GM21390 (cell line): ENCODE measurements around the gene CHTOP.

ENCODE experiments used
- ATAC-seq: cut with Tn5 transposase; IDR thresholded peaks from one replicate; pipeline ENCODE4 v1.9.1; 2021; ENCODE audit not compliant: unreplicated experiment

The CHTOP gene

DNA sequence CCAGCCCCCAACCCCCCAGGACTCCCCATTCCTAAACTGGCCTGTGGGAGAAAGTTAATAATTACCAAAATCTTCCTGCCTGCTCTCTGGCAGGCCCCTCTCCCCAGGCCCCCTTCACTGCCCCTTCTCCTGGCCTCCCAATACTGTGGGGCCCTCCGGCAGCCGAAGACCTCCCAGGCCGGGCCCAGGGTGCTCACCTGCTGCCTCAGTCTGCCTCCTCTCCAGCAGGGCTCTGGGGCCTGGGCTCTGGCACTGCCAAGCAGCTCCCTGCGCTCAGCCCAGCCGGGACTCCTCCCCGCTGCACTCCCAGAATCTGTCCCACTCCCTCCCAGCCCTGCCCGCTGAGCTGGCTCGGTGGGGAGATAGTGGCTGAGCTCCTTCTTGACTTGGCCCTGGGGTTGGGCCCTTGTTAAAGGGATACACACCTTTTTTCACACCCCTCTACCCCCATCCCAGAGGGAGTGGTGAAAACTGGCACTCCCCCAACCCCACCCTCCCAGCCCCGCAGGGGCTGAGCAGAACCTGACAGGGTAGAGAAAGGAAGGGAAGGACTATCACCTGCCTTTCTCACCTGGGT lies 21.0 kb upstream of the CHTOP start, which contains the start of gene S100A16:
S100A16 (minus strand) TSS at position 383 of the 577 bp plus-strand sequence. CDS start 4,986 bp downstream, outside the sequence.
- no peak for ATAC-seq

DNA sequence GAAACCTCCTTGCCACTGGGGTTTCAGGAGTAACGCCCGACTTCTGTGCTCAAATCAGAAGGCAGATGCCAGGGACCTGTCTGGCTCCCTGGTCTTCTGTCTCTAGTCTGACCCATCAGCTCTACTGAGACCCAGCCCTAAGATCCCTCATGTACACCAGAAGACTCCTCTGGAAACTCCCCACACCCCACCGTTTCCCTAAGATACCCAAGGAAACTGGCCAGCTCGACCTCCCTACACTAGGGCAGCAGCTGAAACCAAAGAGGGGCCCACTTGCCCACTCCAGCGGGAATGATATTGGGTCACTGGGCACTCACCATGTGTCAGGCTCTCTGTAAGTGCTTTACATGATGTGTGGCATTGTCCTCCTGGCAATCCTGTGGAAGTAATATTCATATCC lies 20.5 kb upstream of the CHTOP start:
- ATAC-seq: no peak

DNA sequence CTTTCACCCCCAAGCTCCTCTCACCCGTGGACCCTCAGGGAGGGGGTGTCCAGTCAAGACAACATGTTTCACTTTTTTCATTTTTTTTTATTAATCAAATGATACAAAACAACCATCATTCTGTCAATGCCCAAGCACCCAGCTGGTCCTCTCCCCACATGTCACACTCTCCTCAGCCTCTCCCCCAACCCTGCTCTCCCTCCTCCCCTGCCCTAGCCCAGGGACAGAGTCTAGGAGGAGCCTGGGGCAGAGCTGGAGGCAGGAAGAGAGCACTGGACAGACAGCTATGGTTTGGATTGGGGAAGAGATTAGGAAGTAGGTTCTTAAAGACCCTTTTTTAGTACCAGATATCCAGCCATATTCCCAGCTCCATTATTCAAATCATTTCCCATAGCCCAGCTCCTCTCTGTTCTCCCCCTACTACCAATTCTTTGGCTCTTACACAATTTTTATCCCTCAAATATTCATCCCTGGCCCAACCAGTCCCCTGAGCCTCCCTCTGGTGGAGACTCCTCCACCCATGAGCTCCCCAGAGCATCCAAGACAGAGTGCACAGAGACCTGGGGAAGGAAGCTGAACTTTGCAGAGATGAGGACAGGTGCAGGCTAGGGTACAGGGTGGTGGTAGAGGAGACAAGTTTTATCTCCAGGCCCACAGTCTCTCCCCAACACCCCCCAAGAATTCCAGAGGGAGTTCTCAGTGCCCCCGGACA lies 19.5 kb upstream of the CHTOP start:
- no peak for ATAC-seq

DNA sequence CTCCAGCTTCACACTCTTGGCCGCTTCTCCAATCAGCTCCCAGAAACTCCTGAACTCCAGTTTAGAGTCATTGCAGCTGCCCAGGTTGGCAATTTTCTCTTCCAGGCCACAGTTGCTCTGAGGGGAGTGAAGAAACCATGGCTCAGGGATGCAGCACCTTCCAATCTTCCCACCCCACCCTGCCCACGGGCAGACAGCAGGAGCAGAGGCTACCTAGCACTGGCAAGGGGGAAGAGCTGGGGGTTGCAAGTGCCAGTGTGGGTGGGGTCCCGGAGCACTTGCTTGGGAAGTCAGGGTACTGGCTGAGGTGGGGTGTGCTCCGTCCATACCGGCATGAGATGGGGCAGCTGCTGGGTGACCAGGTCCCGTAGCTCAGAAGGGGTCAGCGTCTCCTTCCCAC lies 19.0 kb upstream of the CHTOP start:
- no peak for ATAC-seq

DNA sequence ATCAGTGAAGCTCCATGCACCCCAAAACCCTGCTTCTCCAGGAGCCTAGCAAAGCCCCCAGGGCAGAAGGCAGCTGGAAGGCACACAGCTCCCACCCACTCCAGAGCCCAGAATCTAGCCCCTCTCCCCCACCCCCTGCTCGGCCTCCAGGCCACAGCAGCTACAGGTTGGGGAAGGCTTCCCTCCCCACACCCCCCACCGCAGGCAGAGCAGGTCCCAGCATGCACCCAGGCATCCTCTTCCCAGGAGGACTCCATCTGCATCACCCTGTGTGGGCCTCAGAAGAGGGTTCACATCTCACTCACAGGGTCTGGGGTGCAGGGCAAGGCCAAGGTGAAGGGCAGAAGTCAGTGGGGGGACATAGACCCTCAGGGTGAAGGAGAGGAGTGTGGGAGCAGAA lies 18.5 kb upstream of the CHTOP start:
- no peak for ATAC-seq

DNA sequence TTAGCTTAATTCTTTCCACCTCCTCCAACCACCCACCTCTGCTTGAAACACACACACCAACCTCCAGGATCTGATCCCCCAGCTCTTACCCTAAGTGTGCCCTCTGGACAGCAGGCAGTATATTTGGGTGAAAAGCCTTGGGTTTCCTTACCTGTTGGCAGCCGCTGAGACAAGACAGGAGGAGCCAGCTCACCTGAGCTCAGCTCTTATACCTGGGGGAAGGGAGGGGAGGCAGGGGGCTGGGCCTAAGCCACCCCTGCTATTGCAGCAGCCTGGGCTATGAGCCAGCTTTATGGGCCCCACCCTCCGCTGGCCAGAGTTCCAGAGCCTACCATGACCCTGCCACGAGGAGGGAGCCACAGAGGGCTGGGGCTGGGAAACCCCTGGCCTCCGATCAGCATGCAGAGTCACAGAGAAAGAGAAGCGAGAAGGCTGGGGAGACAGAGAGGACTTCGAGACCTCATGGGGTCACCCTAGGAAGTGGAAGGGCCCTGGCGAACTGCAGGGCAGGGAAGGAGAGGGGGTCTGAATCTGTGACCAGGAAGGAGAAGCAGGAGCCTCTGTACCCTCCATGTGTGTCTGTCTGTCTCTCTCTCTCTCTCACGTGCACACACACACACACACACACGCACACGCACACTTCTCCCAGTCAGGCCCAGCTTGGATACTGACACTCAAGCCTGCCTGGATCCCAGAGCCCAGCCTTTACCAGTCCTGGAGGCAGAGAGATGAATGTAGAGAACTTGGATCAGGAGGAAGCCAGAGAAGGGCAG lies 17.5 kb upstream of the CHTOP start, which contains the start of gene S100A14:
S100A14 (minus strand) TSS at position 182 of the 773 bp plus-strand sequence. CDS start 467 bp downstream, outside the sequence.
- ATAC-seq: no peak

DNA sequence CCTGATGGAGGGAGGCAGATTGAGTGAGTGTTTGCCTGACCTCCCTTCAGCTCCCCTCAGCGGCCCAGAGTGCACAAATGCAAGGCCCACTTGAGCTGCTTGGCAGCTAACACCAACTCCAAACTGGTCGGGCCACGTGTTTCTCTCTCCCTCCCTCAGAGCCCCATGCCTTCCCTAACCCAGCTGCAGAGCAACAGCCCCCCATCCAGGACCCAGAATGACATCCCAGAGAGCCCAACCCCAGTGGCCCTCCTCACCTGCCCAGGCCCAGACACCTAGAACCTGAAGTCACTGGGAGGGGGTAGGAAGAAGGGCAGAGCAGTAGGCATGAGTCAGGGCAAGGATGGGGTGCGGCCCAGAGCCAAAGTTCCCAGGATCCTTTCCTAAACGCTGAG lies 17.0 kb upstream of the CHTOP start:
- ATAC-seq: no peak

DNA sequence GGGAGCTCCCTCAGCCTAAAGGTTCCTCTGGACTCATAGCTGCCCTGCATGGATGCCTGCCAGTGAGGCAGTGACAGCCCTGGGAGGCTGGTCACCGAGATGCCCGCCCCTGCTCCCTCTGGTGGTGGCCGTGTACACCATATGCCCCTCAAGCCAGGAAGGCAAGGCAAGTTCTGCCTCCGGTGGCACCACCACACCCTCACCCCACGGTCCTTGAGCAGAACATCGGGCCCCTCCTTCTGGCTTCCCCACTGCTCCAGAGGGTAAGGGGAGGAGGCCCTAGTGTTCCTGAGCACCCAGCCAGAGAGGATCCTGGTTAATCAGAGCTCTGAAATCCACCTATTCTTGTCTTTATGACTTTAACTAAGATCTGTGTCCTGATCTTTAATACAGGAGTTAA lies 16.2 kb upstream of the CHTOP start:
- no peak for ATAC-seq

DNA sequence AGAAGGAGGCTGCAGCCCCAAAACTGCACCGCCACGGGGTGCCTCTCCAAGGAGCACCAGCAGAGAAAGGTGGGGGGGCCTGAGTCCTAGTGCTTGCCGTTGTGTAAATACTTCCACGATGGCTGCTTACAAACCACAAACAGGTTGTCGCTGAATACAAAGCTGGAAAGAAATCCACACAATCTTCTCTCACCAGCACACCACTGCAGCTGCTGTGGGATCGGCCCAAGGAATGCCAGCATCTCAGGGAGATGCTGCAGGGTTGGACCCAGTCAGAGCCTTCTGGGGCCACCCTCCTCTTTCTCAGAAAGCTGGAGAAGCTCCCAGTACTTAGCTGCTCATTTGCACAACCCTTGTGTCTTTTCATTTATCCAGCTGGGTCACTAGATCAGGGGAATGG lies 14.7 kb upstream of the CHTOP start:
- no peak for ATAC-seq

DNA sequence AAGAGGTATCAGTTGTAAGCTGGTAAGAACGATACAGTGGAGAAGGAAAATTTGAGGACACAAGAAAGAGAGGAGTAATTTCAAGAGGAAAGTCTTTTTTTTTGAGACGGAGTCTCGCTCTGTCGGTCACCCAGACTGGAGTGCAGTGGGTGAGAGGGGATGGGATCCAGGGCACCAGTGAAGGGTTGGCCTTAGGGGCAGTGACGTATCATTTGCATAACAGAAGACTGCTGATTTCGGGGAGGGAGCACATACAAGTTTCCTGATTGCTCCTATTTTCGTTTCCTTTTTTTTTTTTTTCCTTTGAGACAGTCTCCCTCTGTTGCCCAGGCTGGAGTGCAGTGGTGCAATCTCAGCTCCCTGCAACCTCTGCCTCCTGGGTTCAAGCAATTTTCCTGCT lies 10.8 kb upstream of the CHTOP start:
- ATAC-seq: no peak

DNA sequence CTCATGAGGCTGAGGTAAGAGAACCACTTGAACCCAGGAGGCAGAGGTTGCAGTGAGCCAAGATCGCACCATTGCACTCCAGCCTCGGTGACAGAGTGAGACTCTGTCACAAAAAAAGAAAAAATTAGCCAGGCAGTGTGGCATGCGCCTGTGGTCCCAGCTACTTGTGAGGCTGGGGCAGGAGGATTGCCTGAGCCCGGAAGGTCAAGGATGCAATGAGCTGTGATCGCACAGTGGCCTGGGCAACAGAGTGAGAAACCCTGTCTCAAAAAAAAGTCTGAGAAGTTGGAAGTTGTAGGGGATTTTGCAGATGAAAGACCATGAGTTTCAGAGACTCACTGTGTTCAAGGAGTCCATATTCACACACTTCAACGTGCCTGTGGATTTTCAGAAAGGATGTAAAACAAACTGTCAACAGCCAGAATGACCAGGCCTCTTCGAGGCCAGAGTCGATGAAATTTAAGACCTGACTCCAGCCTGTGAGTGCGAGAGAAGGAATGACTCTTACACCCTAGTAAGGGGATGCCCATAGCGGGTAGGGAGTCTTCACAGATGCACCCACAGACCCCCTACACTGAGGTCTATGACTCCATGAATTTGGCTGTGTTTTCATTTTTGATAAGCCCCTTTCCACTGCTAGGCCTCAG lies 8.8 kb upstream of the CHTOP start:
- ATAC-seq: no peak

DNA sequence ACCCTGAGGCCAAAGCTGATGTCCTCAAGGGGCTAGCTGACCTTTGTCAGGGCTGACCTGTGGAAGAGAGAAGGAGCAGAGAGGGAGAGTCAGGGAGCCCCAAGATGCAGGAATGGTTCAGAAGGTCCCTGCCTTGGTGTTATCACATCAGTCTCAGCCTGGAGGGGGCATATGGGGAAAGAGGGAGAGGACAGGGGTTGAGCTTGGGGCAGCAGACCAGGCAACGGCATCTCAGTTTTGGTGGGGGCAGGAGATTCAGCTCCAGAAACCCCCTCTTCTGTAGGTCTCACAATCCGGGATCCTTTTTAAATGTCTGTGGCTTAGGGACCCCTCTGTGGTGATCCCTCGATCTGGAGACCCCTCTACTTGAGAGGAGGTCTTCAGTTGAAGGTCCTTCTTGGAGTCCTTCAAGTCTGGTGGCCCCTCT lies 7.4 kb upstream of the CHTOP start:
- ATAC-seq: no peak

DNA sequence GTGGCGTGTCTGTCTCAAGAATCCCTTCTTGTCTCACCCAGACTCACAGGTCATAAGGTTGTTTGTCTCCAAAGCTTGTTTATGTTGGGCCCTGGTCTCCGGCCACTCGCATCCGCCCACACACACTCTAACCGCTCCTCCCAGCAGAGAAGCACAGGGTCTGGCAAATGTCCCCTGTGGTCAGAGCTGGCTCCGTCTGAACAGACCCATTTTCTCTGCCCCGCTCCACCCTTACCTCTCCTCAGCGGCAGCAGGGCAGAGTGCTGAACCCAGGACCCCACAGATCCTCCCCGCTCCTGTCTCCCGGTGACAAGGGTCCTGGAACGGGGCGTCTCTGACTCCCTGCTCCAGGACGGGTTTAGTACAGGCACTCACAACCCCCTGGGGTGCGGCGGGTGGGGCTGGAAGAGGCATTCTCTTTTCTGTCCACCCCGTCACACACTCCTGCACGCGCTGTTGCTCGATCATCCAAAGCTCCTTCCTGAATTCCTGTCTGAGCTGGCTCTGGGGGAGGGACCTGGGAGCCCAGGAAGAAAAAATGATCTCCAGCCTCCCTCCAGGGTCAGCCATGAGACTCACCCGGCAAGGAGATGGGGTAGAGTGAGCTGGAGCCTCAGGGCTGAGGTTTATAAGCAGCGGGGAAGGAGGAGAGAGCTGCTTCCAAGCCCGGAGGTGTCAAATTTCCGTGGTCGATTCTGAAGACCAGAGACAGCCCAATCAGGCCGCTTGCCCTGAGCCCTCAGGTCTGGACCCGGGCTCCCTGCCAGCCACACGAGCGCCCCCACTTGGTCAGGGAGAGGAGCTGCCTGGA lies 6.8 kb upstream of the CHTOP start, which contains the start of gene S100A13:
S100A13 (minus strand) TSS at position 602 of the 811 bp plus-strand sequence. CDS start 1,033 bp downstream, outside the sequence.
- ATAC-seq: no peak

DNA sequence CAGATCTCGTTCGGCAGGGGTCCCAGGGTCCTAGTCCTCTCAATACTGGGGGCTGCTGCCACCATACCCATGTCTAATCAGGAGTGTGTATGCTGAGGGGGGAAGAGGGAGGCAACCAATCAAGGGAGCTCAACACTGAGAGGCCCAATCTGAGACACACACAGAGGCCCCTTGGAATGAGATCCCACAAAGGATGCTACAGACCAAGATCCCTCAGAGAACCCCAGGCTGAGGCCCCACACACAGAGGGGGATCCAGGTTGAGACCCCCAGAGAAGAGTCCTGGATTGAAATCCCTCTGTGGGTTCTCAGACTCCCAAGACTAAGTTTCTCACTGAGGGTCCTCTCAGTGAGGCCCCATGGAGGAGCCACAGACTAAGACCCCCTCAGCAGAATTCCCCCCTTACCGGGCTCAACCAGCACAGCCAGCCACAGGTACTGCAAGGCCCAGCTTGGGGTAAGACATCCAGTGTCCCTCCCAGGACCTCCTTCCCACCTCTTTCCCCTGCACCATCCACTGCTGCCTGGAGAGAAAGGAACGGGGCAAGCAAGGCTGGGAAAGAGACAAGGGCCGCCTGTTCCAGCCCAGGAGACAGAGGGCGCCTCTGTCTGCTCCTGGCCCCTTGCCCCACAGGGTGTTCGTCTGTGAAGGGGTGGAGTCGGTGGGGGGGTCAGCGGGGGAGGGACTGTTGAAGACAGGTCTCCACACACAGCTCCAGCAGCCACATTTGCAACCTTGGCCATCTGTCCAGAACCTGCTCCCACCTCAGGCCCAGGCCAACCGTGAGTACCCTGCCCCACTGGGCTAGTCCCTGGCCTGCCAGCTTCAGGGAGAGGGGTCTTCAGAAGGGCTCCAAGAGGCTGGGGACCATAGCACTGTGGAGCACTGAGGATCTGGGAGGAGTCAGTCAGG lies 5.9 kb upstream of the CHTOP start, which contains the start of gene S100A1:
S100A1 (plus strand) TSS at position 720 of the 912 bp plus-strand sequence. CDS start 2,088 bp downstream, outside the sequence.
- ATAC-seq: no peak

DNA sequence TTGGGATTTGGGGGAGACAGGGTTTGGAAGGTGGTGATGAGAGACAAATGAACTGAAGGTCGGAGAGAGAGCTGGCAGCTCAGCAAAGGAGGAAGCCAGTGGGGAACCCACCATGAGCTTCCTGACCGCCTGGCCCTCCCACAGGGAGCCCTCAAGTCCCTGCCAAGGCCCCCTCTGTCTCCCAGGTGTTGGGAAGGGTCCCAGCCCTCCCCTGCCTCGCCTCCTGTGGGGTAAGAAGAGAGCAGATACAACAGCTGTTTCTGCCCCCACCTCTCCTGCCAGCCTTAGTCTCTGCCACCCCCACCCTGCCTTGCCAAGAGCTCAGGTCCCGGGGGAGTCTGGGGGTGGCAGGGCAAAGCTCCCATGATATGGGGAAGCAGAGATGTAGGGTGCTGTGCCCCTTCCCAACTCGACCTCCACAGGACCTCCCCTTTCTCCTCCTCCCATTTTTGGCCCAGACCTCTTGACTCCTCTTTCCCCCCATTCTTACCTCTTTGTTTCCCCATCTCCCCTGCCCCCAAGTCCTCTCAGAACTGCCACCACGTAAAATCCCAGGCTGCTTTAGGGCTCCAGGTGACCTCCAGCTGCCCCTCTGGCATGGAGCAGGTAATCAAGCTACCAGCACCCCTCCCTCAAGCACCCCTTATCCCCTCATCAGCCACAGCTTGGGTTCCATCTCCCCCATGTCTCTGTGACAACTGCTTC lies 5.1 kb upstream of the CHTOP start:
- ATAC-seq: no peak

DNA sequence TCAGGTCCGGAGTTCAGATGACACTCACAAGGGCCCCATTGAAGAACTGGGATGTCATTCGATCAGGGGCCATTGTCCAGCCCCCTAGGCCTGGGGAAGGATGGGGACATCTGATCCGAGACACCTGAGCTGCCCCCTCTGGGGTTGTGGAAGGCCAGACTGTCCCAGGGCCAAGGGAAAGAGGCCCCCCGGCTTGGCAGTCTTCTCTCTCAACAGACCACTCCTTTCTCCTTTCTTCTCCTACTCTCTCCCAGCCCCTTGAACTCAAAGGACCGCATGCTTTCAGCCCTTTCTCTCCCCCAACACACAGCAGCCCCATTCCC lies 4.6 kb upstream of the CHTOP start:
- no peak for ATAC-seq

DNA sequence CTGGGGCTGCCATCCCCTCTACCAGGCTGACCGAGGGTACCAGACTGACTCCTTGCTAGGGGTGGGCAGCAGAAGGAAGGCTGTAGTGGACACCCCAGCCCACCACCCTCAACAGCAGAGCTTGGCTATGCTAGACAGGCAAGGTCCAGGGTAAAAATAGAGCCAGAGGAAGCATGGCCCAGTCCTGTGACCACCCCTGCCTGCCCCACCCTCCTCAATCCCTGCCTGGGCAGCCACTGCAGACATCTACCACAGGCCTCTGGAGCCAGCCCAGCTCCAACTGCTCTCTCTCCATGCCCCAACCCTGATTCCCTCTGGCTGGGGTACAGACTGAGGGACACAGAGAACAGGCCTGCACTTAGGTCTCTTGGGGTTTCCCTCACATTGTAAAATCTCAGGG lies 3.9 kb upstream of the CHTOP start:
- no peak for ATAC-seq

DNA sequence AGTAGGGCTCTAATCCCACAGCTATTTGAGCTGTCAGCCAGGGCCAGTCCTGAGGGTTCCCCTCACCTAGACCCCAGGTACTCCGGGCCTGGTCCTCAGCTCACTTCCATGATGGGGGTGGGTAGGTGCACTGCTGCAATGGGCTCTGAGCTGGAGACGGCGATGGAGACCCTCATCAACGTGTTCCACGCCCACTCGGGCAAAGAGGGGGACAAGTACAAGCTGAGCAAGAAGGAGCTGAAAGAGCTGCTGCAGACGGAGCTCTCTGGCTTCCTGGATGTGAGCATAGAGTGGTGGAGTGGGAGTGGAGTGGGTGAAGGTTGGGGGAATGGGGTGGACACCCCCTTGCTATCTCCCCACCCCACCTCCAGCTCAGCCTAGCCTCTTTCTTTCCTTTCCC lies 3.5 kb upstream of the CHTOP start:
- ATAC-seq: no peak
